Measurements from ENCODE around the gene PPM1H.

- TF ChIP-seq POLR2A (IDR thresholded peaks at IDR 0.05; ENCODE audit: low read length) (no peak), GATA1 (IDR thresholded peaks at IDR 0.05; ENCODE audit: low read depth, low read length) (no peak)
Measured at GRCh38 chr12:62643486-62643885, 291.5 kb downstream of the PPM1H start.
